ENCODE measurements around the gene BAZ2A.

BAZ2A gene

DNA sequence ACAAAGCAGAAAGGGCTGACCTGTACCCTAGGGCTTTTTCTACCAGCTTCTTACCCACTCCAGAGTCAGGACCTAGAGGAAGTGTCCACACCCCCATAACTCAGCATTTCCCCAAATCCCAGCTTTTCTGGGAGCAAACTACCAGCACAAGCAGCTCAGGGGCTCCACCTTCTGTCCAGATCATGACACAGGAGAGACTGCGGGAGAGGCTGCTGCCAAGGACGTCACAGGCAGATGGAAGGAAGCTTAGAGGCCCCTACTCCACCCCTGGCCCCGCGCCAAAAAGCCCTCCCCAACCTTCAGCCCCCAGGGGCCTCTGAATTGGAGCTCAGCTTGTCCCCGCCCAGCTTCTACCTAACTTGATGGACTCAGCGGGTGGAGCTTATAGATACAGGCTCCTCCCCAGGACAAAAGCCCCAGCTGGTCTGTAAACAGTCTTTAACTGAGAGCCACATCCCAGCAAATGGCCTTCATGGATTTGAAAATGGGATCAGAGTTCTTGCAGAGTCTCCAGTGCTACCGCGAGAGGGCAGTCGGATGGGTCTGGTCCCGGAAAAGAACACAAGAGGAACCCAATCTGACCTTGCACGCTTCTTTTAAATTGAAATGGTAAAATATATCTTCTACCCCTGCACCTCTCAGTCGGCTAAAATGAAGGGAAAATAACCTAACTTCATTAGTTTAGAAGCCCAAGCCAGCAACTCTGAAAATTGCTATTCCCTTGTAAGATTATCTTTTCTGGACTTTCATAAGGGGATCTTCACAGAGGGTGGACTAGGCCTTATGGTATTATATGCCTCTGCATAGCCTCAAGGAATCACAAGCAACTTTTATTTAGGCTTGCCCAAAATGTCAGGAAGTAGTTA is 6.8 kb upstream of the BAZ2A start:
- H3K27ac ChIP-seq = peak overlapping the region in 20 of 21 experiments; percentile 76 to 97 (median 88)
- peak overlapping the region; percentile 67 to 81 (median 74) for H3K4me3 ChIP-seq

DNA sequence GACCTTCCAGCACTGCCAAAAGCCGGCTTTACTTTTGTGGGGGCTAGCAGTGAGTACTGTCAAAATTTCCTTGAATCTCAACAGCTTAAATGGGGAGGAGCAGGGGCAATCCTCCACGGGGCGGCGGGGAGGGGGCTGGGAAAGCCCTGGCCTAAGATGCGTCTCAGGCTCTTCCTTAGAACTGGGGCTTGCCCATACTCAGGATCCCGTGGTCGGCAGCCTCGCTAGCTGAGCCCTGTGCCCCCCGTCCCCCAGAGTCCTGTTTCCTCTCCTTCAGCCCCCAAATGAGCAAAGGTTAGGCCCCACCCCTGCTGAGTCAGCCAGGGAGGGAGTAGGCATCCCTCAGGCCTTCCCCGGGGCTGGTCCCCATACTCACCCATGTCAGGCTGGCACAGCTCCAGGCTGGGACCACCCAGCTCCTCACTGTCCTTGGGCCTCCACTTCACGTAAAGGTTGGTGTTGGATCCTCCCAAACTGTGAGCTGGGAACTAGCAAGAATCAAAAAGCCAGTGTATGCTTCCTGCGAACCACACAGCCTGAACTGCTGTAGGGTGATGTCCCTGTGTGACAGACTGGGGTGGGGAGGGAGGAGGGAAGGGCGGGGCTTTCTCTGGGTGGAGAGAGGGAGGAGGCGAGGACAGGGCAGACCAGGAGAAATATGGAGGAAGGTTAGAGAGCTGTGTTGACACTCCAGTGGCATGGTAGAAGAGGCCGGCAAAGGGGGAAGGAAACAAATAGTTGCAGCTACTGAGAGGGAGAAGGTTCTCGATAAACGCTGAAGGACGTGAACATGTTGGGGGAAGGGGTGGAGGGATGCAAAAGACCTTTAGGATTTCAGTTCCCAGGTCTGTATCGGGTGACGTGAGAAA is 5.9 kb upstream of the BAZ2A start:
- Histone ChIP-seq H3K4me3 (peak overlapping the region; percentile 67 to 81 (median 74)), H3K27ac (peak overlapping the region in 20 of 21 experiments; percentile 76 to 97 (median 88))

DNA sequence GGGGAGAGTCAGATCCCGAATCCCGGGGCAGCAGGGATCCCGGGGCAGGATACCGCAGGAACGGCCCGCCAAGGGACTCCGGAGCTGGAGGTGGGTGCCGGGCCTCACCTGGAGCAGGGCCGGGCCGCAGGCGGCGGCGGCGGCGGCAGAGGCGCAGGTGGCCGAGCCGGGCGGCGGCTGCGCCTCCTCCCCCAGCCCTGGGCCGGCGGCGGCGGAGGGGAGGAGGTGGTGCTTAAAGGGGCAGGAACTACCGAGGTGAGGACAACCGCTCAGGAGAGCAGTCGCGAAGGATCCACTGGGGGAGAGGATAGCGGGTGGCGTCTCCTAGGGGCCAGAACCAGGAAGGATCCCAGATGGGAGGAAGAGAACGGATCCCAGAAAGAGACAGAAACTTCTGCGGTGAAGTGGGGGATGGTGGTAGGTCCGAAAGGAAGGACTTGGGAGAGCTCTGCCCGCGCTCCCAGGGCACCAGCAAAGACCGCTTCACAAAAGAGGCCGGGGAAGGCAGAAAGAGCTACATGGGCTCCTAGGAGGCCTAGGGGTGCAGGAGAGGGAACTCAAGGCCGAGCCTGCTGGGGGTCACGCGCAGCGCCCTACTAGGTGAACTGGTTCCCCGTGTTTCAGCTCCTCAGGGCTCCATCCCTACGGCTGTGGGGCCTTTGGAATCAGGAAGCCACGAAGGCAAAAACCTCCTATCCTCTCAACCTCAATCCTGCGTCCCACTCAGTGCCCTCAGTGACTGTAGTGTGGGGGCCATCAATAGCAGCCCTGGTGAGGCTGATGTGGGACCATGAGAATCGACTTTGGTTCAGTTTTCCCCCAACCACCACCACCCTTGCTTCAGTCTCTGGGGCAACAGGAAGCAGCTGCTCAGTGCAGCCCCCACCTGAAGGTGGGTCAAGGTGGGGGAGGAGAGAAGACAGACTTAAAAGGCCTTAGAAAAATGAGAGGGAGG is 5.0 kb upstream of the BAZ2A start:
- Histone ChIP-seq H3K27ac (peak overlapping the region; percentile 16 to 97 (median 88)), H3K4me3 (peak overlapping the region; percentile 67 to 81 (median 74))

DNA sequence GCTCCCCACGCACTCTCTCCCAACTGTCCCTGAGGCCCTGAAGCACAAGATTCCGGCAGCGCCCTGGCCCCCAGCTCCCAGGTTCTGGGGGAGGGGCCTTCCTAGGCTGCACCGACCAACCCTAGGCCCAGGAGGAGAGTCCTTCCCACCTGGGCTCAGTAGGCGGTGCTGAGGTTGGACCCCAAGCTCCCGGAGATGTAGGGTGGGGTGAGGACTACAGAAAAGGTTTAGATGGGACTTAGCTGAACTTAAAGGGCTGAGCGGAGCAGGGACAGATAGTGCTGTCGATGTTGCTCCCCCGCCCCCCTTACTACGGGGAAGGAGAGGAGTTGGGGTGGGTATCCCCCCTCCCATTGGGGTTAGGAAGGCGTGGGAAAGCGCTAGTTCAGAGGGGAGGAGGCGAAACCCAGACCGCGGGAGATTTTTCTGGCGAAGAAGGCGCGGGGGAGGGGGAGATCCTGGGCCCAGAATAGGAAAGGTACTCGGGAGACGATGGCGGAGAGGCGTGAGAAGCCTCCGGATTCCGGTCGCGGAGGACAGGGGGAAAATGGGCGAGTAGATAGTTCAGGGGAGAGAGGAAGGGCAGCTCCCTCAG is 4.2 kb upstream of the BAZ2A start:
- Histone ChIP-seq H3K27ac (peak overlapping the region in 20 of 21 experiments; percentile 76 to 97 (median 88)), H3K4me3 (peak overlapping the region; percentile 67 to 81 (median 74))

DNA sequence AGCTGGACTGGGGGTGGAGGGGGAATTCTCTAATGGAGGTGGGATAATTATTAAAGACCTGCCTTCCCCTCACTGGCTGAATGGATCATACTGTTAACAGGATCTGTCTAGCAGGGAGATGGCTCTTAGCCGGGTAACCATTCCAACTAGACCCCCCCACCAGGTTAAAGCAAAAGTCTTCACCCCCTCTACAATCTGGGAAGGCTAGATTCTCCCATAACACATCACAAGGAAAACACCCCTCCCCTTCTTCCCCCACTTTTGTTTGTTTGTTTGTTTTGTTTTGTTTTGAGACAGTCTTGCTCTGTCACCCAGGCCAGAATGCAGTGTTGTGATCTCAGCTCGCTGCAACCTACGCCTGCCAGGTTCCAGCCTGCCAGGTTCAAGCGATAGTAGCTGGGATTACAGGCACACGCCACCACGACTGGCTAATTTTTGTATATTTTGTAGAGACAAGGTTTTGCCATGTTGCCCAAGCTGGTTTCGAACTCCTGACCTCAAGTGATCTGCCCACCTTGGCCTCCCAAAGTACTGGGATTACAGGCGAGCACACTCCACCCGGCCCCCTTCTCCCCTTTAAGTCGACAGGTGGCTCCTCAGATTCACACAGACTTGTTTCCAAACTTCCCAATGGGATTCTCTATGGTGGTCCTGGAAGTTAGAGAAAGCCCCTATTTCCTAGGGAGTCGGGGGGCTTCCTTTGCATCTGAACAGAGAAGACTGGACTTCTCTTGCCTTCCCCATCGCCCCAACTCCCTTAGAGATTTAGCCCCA is 3.5 kb upstream of the BAZ2A start:
- Histone ChIP-seq H3K4me3 (peak overlapping the region; percentile 67 to 81 (median 74)), H3K27ac (peak overlapping the region in 19 of 21 experiments; percentile 76 to 97 (median 88))

DNA sequence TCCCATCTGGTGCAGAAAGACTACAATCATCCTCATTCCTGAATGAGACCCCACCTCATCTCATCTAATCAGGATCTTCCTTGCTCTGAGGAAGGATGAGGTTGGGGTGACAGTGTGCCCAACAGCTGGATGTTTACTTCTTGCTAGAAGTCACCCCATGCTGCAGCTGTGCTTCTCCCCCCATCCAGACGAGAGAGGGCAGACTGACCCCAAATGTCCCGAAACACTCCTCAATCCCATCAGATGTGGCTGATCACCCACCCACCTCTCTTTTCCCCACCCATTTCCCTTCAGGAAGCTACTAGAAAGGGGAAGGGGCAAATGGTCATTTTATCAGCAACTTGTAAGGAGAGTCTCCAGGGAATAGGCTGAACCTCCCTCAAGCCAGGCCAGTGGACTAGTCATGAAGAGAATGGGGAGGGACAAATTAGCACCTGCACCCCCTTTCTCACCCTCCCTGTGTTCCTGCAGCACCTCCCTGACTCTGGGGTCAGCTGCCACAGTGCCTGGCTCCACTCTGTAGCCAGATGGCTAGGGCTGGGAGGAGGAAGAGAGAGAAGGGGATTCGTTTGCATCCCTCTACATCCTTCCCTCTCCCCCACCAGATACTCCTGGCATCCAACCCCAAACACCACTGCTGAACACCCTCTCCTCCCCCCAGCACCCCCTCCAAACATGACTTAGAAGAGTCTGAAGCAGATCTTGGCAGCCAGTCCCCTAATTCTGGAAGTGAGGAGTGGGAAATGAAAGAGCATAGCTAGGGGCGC is 2.8 kb upstream of the BAZ2A start:
- H3K27ac ChIP-seq = peak overlapping the region in 18 of 21 experiments; percentile 4 to 97 (median 85)
- H3K4me3 ChIP-seq = peak overlapping the region in 2 of 7 experiments; percentile 11 to 74

DNA sequence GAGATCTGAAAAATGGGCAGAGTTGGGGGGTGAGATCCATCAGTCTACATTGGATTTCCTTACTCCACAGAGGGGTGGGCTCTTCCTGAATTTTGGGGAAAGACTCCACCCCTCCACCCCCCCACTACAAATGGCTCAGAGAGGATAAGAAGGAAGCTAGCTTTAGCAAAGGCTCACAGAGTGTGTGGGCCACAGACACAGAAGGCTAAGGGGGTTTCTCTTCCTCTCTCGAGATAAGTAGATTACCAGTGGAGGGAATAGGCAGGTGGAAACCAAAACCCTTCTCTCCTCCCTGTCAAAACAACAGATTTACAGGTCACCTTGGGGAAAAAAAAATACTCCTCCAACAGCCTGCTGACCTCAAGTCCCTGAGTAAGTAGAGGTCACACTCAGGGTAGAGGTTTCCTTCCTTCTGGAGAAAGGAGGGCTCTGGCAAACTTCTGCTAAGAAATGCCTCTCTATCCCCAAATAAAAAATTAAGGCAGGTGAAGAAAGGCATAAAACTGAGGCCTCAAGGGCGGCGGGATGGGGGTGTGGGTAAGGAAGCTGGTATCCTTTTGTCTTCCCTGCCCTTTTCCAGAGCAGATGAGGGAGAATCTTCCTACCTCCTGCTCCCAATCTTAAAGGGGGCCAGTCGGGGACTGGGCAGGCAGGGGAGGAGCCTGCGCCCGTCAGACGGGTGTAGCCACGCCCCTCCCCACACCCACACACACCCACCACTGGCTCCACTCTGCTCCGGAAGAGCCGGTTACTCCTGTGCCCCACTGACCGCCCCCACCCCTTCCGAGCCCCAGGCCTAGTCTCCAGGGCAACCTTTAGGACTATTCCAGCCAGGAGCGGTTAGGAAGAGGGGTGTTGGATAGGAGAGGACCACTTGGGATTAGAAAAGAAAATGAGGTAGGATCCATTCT is 1.9 kb upstream of the BAZ2A start:
- peak overlapping the region in 19 of 21 experiments; percentile 4 to 97 (median 81) for H3K27ac ChIP-seq

DNA sequence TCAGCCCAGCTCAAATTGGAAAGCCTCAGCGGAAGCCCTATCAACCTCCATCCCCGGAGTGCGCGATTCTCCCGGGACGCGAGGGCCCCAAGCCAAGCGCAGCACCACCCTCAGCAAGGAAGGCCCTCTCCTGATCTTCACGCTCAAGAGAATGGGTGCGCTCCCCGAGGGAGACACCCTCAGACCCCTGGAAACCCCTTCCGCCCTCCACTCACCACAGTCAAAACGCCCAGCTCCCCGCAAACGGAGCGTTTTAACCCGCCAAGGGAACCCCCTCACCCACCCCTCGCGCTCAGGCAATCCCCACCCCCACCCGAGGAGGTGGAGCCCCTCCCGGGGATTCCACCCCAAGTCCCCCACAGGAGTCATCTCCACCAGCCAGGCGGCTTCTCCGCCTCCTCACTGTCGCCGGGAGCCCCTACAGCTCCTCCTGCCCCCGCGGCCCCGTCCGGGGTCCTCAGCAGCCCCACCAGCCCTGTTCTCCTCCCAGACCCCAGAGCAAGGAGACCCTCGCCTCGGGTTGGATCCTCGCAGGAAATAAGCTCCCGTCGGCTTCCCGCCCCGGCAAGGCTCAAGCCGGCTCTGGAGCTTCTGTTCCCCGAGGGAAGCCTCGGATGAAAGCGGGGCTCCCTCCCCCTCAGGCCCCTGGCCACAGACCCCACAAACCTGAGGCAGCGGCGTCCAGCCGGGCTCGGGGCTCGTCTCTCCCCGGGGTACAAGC is 507 bp downstream of the BAZ2A start:
- Histone ChIP-seq H3K4me3 (peak overlapping the region; percentile 75 to 99 (median 92)), H3K27ac (peak overlapping the region; percentile 75 to 99 (median 96))

More for the DNA sequence above, 1.9 kb upstream of the BAZ2A start:
- peak overlapping the region in 2 of 7 experiments; percentile 11 to 74 for H3K4me3 ChIP-seq

DNA sequence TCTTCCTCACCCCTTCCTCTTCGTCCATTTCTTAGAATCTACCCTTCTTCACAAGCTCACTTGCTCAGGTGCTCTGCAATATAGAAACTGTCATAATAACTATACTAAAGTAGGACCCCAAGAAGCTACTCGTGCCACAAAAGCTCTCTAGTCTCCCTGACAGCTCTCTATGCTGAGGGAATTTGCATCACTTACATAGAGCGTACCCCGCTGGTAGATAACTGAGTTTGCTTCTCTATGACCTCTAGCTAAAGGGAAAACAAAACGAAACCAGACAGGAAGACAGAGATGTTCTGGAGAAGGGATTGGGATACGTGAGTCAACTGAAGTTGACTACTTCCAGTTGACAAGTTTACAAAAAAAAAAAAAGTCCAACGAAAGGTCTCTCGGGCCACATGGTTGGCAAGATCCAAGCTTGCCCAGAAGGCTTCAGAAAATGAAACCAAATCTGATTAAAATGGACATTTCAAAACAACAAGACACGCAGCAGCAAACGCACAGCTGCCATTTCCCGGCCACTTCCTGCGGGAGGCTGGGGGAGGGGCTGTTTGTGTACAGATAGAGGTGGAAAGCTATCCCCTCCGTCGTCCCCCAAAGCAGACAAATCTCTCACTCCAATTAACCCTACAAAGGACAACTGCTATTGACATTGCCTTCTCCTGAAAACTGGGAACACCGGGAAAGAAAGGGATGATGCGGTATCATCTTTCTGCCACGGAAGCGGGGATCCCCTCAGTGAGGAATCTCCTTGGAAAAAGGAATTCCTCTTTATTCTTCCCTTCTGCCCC is 1.3 kb downstream of the BAZ2A start:
- Histone ChIP-seq H3K4me3 (peak overlapping the region; percentile 75 to 99 (median 92)), H3K27ac (peak overlapping the region; percentile 75 to 99 (median 96))

DNA sequence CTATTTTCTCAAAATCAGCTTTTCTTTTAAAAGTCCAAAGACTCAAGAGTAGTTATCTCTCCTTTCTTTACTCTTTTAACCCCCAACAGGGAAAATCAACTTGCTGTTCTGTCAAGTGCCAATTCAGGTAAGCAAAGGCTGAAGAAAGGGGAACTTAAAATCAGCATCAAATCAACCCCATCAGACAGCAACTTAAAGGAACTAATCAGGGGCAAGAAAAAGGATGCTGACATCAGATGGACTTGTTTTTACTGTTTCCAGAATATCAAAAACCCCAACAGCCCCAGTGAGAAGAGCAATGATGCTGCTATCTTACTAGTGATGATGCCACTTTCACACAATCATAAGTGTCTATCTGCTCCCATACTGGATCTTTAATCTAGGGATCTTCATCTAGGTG is 3.4 kb downstream of the BAZ2A start:
- Histone ChIP-seq H3K4me3 (no peak overlapping the region), H3K27ac (peak overlapping the region in 3 of 21 experiments; percentile 18 to 46 (median 43))

DNA sequence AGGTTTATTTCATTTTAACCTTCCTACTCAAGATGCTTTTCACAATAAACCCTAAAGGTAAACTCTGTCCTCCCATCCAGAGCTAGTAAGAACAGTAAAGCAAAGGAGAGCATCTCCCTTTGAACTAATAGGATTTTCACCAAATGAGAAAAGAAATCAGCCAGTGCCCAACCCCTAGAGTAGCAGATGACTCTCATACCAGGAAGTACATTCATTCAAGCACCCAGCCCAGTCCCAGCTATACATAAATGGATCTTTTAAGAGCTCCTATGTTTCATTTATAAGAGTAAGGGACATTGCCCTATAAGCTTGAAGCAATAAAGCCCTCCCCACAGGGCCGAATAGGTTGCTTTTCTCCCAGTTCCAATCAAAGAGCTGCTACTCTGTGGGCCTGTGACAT is 7.6 kb downstream of the BAZ2A start:
- no peak overlapping the region for H3K4me3 ChIP-seq
- H3K27ac ChIP-seq = no peak overlapping the region

DNA sequence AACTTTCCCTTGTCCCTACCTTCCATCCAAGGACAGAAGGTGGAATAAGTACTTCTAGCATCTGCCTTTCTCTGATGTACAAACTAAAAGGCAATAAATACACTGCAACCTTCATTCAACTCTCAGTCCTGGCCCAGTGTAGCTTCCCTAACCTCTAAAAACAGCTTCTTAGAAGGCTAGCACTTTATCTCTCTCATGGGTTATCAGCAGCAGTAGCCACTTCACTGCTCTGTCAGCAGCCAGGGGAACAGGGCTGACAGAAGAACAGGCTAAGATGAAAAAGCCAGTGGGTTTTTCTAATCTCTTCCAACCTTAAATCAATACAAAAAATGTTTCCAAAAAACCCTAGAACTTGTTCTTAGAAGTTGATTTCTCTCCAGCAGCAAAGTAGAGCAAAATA is 13.2 kb downstream of the BAZ2A start:
- no peak overlapping the region for H3K27ac ChIP-seq
- H3K4me3 ChIP-seq = no peak overlapping the region

DNA sequence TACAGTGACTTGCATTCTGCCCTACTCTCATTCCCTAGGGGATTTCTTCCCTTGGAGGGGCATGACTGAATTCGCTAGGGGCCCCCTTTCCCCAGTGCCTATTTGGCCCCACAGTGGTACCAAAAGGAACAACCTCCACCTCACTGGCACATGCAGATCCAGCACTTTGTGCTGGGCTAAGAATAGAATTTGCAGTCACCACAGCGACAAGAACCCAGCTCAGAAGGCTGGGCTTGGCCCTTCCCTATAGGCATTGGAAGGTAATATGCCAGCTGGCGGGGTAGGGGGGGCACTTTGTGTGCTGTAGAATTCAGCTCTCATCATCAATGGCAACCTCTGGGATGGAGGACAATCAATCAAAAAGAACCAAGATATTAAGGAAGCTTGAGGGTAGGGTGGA is 13.9 kb downstream of the BAZ2A start:
- Histone ChIP-seq H3K27ac (no peak overlapping the region), H3K4me3 (no peak overlapping the region)

DNA sequence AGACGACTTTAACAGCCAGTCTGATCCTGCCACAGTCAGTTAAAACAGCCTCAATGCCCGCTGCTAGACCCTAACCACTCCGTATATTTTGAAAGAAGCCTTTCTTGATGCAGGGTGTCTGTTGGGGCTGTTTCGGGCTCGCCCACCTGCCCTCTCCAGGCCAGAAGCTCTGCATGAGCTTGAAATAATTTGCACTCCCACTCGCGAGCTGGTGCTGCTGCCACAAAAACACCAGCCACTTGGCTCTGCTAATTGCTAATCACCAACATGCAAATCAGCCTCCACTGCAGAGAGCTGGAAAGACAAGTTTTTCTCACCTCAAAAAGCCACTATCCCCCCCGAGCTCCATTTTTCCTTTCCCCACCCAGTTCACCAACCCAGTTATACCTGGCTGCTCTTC is 15.5 kb downstream of the BAZ2A start:
- Histone ChIP-seq H3K4me3 (no peak overlapping the region), H3K27ac (no peak overlapping the region)

DNA sequence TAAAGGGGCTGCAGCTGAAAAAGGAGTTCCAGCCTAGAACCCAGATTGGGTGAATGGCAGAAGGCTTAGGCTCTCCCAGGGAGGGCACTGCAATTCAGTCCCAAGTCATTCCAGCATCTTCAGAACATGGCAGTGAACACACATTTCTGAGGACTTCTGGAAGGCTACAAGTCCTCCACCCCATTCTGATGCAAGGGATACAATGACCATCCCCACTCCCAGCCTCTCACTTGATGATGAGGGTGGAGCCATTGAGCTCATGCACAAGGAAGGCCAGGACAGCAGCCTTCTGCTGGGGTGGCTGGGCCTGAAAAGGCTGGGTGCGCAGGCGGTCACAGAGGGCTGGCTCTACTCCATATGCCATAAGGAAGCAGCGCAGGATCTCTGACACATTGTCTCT is 25.8 kb downstream of the BAZ2A start:
- H3K27ac ChIP-seq = no peak overlapping the region
- no peak overlapping the region for H3K4me3 ChIP-seq

All from skin epidermis (tissue), 12 donors.